ENCODE results near the gene TAS1R3.
A peak's percentile ranks its signal among the peaks of the same experiment; 100 is the strongest.

The TAS1R3 gene

DNA sequence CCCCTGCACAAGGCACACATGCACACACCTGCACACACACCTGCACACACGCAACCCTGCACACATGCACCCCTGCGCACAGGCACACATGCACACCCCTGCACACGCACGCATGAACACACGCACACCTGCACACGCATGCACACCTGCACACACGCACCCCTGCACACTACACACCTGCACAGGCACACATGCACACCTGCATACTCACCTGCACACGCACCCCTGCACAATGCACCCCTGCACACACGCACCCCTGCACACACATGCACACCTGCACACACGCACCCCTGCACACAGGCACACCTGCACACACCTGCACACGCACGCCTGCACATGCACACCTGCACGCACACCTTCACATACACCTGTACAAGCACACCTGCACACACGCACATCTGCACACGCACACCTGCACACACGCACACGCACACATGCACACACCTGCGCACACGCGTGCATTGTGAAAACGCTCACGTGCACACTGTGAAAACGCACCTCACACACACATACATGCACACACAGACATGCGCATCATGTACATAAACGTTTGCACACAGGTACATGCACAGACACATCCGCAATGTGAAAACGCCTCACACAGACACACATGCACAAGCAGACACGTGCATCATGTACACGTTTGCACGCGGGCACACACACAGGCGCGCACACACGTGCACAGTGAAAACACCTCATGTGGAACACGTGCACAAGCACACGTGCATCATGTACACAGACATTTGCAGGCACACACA is 9.9 kb downstream of the TAS1R3 start:
- DNase-seq: no peak

DNA sequence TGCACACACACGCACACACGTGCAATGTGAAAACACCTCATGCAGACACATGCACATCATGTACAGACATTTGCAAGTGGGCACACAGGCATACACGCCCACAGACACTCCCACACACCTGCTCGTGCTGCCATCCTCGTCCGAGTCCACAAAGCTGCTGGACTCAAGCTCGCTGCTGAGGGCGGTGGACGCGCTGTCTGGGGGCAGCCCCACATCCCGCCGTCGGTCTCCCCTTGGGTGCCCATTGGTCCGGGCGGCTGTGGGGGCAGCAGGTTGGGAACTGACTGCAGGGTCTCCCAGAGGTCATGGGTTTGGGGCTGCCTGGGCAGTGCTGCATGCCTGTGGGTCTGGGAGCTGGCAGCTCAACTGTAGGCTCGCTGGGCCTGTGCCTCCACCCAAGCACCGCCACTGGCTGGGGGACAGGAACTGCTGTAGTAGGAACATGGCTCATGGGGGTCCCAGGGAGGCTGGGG is 10.5 kb downstream of the TAS1R3 start:
- no peak for DNase-seq

DNA sequence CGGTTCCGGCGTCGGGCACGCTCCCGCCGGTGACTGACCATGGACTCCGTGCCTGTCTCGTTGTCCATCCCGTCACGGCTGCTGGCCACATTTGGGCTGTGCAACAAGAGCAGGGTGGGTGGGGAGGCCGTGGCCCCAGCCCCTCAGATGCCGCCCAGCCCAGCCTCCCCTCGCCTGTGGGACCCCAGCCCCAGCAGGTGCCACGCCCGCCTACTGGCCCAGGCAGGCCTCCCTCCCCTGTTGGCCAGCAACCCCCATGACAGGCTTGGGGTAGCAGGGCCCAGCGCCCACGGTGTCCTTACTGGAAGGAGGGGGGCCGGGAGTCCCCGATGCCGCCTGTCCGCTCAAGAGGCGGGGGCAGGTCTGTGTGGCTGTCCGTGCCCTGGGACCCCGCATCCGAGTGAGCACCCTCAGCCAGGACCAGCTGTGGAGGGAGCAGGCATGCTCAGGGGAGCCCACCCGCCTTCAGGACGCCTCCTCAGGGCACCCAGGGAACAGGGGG is 11.0 kb downstream of the TAS1R3 start:
- DNase-seq: no peak

DNA sequence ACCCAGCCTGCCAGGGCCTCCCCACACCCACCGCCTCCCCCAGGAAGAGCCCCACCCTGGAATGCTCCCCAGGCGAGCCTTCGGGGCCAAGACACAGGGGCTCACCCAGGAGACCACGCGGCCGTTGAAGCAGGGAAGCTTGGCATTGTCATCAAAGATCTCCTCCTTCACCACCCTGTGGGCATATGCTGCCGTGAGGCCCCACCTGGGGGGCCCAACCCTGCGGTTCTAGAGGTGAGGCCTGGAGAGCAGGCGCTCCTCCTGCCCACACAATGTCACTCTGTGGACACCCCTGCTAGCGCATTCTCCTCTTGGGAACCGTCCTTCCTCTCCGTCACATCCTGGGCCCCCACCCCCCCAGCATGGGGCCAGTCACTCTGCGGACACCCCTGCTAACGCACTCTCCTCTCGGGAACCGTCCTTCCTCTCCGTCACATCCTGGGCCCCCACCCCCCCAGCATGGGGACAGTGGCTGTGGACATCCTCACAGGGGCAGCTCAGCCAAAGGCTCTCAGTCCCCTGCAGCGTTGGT is 11.6 kb downstream of the TAS1R3 start:
- DNase-seq: no peak

DNA sequence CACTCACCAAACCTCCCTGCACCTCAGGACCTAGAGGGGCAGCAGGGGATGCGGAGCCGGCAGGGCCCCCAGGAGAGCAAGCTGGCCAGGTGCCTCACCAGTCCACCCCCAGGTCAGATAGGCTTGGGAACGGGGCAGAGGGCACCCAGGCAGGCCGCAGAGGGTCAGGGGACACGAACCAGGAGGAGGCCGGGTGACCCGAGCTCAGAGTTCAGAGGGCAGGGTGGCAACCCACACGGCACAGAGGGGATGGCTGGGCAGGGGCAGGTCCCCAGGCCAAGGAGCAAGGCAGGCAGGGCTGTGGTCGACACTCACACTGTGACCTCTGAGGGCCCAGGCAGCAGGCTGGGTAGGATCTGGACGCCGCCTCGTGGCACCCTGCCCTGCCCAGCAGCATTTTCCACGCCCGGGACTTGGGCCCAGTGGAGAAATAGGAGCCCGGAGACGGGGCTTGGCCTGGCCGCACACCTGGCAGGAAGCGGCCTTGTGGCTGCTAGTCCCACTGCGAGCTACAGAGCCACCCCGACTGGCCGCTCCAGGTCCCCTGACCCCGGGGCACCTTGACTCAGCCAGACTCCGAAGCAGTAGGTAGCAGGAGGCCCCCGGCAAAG is 12.8 kb downstream of the TAS1R3 start:
- no peak for DNase-seq

DNA sequence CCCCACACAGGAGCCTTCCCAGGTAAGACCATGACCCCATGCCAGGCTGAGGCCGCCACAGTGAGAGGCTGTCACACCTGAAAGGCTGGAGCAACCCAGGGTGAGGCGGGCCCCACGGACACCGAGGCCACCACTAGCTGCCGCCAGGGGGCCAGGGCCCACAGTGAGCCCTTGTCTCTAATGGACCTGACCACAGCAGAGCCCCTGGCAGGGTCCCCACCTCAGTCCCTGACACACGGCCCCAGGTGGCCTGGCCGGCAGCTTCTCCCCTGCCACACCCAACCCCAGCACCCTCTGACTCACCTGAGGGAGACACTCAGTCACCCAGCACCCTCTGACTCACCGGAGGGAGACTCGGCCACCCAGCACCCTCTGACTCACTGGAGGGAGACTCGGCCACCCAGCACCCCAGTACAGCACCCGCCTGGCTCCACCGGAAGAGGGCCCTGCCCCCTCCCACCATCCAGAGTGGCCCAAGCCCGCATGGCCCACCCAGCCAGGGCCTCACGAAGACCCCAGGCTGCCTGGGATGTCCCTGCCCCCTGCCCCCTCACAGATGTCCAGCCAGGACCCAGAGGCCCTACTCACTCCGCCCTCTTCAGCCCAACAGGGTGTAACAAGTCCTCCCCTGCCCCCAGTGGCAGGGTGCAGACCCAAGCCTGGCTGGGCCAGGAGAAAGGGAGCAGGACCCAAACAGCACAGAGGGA is 13.7 kb downstream of the TAS1R3 start:
- DNase-seq: no peak

DNA sequence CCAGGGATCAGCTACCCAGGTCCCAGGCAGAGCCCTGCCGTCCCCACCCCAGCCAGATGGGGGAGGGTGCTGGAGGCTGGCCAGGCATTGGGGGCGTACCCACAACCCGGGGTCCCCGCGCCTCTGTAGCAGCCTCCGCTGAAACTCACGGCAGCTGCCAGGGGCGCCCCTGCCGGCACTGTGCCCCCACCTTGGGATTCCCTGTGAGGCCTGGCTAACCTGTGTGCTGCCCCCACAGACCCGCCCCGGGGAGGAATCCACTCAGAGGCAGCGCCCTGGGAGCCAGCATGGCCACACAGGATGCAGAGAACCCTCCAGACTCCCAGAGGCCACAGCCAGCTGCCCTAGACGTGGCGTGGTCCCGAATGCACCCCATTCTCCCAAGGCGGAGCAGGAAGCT is 14.3 kb downstream of the TAS1R3 start:
- no peak for DNase-seq

DNA sequence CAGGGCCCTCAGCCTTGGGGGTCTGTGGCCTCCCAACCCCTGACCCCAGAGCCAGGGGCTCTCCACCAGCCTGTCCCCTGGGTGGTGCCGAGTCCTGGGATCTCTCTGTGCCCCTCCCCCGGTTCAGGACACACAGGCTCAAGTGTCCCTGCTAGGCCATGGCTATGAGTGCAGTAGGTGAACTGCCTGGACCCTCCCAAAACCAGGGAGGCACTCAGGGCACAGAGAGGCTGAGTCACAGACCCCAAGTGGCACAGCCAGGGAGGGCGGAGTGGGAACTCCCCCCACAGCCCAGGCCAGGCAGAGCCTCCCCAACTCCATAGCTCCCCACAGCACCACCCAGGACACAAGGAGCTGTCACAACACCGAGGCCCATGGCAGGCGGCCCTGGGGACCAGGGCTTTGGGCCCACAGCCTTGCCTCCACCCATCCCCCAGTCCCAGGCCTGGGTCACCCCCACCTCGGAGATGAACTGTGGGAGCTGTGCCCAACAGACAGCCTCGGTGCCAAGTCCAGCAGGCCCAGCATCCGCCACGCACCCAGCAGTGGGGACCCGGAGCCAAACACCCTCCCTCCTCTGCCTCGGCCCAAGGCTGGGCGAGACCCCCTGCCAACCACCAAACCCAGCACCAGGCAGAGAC is 14.9 kb downstream of the TAS1R3 start:
- DNase-seq: no peak

DNA sequence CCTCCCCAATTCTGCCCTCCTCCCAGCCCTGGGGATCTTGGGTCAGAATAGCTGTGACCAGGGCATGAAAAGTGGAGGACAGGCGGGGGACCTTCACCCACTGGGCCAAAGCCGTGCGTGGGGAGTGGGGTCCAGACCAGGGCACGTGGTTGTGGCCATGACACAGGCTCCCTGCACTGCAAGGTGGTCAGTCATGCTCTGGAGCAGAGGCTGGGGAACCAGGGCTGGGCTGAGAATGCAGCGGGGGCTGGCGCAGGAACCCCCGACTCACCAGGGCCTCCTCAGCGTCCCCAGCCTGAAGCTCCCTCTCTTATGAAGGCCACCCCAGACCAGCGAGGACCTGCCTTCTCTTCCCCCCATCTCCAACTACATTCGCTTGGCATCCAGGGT is 15.4 kb downstream of the TAS1R3 start:
- no peak for DNase-seq

DNA sequence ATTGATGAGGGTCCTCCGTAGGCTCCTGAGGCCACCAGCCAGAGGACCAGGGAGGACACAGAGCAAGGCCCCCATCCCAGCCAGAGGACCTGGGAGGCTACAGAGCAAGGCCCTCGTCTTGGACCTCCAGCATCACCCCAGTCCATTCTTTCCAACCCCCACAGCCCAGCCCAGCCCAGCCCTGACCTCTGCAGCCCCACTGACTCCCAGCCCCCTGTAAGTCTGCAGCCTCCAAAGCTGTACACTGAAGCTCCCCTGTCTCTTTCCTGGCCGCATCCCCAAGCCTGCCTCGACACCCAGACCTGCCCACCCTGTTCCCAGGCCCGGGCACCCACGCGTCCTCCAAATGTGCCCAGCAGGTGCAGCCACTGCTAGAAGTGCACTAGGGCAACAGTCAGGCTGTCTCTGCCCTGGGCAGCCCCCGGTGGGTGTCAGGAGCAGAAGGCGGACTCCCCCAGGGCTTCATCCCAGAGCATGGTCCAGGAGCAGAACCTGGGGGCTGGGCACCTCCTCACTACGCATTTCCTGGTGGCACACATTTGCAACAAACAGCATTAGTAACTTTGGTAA is 16.0 kb downstream of the TAS1R3 start:
- DNase-seq: no peak

DNA sequence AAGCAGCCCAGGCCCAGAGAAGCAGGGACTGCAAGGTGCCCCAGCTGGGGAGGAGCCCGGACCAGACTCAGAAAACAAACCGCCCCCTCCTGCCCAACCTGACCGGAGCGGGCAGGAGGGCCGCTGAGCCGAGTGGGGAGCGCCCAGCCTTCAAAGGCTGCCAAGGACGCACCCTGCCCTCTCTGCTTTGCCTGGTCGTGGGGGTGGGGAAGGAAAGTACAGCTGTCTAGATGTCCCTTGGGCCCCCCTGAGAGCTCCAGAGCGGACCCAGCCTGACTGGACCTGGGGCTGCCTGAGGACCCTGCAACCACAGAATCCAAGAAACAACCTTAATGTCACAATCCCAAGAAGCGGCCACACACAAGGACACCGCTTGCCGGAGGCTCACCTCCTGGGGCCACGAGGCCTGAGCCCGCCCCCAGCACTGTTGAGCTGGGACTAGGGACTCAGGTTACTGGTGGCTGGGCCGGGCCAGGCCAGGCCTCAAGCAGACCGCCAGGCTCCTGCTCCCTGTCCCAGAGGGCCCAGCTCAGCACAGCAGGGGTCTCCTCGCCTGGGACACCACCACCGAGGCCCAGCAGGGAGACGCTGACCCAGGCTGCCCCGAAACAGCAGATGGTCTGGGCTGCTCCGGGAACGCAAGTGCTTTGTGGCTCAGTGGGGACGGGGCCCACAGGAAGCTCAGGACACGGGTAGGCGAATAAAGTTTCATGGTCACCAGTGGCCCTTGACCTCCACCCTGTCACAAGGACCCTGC is 16.8 kb downstream of the TAS1R3 start:
- no peak for DNase-seq

DNA sequence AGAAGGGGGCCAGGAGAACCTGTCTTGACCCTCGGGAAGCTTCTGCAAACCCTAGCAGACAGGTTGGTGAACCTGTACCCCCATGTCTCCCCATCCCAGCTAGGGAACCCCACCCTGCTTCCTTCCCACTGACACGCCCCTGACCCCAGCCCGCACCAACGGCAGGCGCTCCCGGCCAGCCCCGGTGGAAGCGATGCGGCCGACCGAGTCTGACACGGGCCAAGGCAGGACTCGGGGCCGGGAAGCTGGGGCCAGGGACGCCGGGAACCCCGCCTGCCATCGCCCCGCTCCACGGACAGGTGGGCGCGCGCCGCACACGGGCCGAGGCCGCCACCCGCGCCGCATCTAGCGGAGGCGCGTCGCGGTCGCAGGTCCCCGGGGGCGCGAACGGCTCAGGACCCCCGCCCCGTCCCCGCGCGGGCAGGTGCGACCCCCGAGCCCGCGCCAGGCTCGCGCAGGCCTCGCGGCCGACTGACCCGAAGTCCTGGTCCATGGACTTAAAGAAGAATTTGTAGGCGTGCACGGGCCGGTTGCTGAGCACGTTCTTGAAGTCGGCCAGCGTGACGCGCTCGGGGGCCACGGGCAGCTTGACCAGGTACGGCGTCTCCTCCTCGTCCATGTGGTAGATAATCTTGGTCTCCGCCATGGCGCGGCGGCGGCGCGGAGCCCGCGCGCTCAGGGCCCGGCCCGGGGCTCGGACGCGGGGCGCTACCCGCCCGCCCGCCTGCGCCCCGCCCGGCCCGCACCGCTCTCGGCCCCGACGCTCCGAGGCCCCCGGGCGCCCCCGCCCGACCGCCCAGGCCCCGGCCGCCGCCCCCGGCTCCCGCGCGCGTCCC is 17.6 kb downstream of the TAS1R3 start:
- DNase-seq: peak; percentile 30

DNA sequence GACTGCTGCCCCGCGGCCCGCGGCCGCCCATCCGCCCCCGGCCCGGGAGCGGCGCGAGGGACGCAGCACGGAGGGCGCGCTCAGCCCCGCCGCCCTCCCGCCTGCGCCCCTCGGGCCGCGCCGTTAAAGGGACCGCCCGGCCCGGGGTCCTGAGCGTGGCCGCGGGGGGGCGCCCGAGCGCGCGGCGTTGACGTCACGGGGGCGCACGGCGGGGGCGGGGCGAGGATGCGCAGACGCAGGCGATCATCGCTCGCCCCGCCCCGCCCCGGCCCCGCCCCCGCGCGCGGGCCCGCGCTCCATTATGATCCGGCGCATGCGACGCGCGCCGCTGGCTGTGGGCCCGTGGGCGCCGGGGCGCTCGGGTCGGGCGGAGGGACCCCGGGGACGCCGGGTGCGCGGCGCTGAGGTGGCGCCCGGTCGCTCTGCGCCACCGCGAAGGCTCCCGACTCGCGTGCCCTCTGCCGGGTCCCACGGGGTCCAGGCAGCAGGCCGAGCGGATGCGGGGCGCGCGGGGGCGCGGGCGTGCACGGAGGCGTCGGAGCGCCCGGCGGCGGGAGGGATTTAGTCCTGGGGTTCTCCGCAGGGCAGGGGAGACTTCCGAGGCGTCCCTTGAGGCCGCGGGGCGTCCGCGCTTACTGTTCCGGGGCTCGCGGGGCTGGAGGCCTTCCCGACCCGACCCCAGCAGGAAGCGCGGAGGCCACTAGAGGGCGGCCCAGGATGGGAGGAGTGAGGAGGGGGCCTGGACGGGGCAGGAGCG is 18.4 kb downstream of the TAS1R3 start, which contains the start of gene DVL1:
Gene DVL1, minus strand, starts transcription at position 163 of the 757 bp plus-strand sequence. CDS start 353 bp downstream, outside the sequence.
- peak; percentile 71 for DNase-seq

DNA sequence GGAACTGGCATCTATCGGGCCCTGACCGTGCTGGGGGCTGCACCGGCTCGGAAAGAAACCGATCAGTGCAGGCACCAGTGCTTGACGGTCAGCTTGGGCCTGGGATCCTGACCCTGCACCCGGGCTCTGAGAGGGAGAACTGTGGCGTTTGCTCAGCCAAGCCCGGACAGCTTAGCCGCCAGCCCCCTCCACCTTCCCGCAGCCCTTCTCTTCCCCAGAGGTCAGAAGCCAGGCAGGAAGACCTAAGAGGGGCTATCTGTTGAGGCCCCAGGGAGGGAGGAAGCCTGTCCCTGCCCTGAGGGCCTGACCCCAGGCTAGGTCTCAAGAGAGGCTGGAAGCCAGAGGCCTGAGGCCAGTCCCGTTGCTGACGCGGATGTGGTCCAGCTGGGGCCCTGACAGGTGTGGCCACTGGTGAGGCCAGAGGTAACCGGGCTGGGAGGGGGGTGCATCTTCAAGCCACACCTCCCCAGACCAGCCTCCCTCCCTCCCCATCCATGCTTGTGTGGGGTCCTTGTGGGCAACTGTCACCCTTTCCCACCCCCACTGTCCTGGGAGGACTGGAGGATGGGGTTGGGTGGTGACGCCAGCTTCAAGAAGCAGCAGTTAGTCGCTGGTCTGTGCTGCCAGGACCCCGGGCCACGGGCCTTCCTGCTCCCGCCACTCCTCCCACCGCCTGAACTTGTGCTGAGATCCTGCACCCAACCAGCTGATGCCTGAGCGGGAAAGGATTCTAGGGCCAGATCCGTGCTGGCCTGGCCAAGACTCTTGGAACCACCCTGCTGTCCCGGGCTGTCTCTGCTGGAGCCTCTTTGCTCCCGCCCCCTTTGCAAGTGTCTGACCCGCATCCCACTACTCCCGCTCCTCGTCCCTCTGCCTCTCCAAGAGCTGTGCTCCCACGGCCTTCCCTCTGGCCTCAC is 20.7 kb downstream of the TAS1R3 start:
- no peak for DNase-seq

DNA sequence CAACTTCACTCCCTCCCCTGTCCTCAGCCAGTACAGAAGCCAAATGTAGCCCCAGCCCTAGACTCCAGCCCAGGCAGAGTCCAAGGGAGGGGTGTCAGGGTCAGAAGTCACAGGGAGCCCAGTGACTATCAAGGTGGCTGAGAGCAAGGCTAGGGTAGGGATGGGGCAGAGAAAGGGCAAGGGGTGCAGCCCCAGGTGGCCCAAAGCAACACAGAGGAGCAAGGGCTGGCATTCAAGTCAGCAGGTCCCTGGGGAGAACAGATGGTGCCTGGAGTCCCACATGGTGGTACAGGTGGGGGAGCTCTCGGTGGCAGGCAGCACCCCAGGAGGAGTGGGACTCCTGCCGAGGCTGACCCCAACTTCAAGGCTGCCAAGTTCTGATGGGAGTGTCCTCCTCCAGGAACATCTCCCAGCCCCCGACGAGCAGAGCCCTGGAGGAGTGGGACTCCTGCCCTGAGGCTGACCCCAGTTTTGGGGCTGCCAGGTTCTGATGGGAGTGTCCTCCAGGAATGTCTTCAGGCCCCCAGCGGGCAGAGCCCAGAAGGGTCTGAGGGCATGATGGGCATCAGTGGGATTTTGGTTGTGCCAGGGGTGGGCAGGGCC is 21.8 kb downstream of the TAS1R3 start:
- no peak for DNase-seq

DNA sequence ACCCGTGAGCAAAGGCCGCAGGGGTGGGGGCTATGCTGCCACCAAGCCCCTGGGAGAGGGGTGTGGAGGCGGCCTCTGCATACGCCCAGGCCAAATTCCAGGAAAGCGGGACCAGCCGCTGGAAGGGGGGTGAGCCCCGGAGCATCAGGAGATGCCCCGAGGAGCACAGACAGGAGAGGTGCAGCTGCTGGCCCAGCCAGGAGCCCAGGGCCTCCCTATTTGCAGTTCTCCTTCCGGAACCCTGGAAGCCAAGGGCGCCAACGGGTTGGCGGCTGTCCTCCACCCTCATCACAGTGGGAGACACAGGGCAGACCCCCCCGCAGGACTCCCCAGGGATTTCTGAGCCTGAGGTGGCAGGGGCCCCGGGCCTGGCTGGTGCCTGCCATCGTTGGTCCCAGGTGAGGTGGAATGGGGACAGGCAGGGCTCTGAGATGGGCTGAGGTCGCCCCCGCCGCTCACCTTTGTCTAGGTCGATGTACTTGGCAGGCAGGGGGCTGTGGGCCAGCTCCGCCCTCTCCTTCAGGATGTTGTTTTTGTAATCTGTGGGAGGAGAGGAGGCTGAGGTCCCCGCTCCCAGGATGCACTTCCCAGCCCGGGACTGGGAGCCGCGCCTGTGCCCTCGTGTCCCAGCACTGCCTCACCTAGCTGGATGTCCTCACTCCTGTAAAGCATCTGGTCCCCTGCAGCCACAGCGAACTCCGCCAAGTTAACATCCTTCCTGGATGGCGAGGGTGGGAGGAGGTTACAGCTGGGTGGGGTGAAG is 22.5 kb downstream of the TAS1R3 start:
- DNase-seq: no peak

Measured in hematopoietic multipotent progenitor cell treated with erythropoietin and hydrocortisone succinate and interleukin-3 and kit ligand, for 6 days (in vitro differentiated cells).